HL-60 (cell line): ENCODE data around the gene PARL.

Source experiments
- GABPA ChIP-seq: IDR thresholded peaks from 2 replicates; pipeline ENCODE4 v1.6.1; 2012; ENCODE audit warnings: low read depth
- POLR2AphosphoS5 ChIP-seq: IDR thresholded peaks from 2 replicates; pipeline ENCODE4 v1.6.1; 2012; ENCODE audit warnings: low read depth
- TF ChIP-seq, protein P1 (sequence below): IDR thresholded peaks from one replicate; pipeline ENCODE4 v1.5.1; 2011; ENCODE audit warnings: low read length, control low read depth, inconsistent platforms; ENCODE audit not compliant: insufficient read depth
- TF ChIP-seq, protein P2 (sequence below): IDR thresholded peaks from 2 replicates; pipeline ENCODE4 v1.6.1; 2012; ENCODE audit warnings: low read depth; ENCODE audit not compliant: insufficient replicate concordance

DNA sequence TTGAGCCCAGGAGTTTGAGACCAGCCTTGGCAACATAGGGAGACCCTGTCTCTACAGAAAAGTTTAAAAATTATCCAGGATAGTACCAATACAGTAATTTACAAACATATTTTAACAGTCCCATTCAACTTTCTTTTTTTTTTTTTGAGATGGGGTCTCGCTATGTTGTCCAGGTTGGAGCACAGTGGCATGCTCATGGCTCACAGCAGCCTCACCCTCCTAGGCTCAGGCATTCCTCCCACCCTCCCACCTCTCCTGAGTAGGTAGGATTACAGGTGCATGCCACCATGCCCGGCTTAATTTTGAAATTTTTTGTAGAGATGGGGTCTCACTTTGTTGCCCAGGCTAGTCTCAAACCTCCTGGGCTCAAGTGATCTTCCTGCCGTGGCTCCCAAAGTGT is 46.8 kb downstream of the PARL start:
- TF ChIP-seq, protein P1, sequence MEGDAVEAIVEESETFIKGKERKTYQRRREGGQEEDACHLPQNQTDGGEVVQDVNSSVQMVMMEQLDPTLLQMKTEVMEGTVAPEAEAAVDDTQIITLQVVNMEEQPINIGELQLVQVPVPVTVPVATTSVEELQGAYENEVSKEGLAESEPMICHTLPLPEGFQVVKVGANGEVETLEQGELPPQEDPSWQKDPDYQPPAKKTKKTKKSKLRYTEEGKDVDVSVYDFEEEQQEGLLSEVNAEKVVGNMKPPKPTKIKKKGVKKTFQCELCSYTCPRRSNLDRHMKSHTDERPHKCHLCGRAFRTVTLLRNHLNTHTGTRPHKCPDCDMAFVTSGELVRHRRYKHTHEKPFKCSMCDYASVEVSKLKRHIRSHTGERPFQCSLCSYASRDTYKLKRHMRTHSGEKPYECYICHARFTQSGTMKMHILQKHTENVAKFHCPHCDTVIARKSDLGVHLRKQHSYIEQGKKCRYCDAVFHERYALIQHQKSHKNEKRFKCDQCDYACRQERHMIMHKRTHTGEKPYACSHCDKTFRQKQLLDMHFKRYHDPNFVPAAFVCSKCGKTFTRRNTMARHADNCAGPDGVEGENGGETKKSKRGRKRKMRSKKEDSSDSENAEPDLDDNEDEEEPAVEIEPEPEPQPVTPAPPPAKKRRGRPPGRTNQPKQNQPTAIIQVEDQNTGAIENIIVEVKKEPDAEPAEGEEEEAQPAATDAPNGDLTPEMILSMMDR: no peak
- TF ChIP-seq GABPA (no peak), POLR2AphosphoS5 (no peak)
- TF ChIP-seq, protein P2, sequence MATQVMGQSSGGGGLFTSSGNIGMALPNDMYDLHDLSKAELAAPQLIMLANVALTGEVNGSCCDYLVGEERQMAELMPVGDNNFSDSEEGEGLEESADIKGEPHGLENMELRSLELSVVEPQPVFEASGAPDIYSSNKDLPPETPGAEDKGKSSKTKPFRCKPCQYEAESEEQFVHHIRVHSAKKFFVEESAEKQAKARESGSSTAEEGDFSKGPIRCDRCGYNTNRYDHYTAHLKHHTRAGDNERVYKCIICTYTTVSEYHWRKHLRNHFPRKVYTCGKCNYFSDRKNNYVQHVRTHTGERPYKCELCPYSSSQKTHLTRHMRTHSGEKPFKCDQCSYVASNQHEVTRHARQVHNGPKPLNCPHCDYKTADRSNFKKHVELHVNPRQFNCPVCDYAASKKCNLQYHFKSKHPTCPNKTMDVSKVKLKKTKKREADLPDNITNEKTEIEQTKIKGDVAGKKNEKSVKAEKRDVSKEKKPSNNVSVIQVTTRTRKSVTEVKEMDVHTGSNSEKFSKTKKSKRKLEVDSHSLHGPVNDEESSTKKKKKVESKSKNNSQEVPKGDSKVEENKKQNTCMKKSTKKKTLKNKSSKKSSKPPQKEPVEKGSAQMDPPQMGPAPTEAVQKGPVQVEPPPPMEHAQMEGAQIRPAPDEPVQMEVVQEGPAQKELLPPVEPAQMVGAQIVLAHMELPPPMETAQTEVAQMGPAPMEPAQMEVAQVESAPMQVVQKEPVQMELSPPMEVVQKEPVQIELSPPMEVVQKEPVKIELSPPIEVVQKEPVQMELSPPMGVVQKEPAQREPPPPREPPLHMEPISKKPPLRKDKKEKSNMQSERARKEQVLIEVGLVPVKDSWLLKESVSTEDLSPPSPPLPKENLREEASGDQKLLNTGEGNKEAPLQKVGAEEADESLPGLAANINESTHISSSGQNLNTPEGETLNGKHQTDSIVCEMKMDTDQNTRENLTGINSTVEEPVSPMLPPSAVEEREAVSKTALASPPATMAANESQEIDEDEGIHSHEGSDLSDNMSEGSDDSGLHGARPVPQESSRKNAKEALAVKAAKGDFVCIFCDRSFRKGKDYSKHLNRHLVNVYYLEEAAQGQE: no peak
